Spleen (tissue), 7 donors: ENCODE data around the gene RARG.

ENCODE experiments used
- CTCF ChIP-seq, 11 experiments: fragments of 200-600 bp in 7 of 11; fragments of 450-650 bp in 4 of 11; sonication (generic) in 4 of 11; IDR thresholded peaks in 8 of 11; conservative IDR thresholded peaks in 3 of 11; 1 replicate in 7 of 11; 2 replicates in 4 of 11; pipeline versions ENCODE4 v1.4.0 to v1.8.0; 2016 to 2021; ENCODE audit warnings: antibody characterized with exemption in 11 of 11, inconsistent platforms in 4 of 11, mild to moderate bottlenecking in 1 of 11
- POLR2A ChIP-seq, 3 donors: fragments of 450-650 bp; IDR thresholded peaks; one replicate each; pipeline ENCODE4 v1.5.1; 2017; ENCODE audit warnings: antibody characterized with exemption in 3 of 3, mild to moderate bottlenecking in 1 of 3
- POLR2AphosphoS5 ChIP-seq, 3 donors: sonication (generic); formaldehyde crosslinking; IDR thresholded peaks; one replicate each; pipeline ENCODE4 v1.5.1; 2017; ENCODE audit warnings: antibody characterized with exemption in 3 of 3
- donor health status: DM: no; HTN: no; CAD: no; lungs with moderate emphysema.
- donor health status: DM: no; HTN: no; CAD: no.
- donor health status: DM: no; HTN: no; CAD: no.

DNA sequence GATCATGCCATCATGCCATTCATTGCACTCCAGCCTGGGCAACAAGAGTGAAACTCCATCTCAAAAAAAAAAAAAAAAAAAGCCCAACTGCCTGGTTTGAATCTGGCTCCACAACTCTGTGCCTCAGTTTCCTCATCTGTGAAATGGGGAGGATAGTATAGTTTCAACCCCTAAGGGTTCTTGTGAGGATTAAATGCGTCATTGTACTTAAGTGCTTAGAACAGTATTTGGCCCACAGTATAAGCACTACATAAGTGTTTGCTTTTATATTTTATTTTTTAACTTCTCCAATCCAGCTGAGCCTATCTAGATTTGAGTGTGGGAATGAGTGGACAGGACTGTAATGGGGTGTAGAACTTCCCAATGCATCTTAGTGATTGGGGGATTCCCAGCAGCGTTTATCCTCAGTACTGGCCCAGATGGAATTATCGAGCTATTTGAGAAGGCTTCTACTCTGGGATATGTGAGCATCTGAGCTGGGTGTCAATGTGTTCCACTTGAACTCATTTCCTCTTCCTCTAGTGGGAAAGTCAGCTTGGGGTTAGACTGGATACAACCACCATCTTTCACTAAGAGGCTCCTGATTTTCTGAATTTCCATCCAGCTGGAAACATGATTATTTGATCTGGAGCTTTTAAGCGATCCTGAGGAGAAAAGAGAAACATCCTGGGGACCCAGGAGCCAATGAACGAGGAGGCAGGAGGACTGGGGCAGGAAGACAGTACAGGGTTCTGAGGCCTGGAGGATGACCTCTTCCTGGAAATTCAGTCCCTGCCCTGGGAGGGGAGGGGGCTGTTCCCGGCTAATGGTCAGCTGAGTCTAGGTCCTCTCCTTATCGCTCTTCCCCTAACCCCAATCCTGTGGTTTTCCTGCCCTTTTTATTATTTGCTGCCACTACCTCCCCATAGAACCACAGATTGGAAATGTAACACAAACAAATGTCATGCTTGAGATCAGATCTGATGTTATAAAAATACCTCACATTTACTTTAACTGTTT, 26.8 kb upstream of the RARG start:
- TF ChIP-seq CTCF (IDR thresholded peaks at IDR 0.05 in 8 of 11, conservative IDR thresholded peaks at IDR 0.05 in 3 of 11) (no peak), POLR2A (IDR thresholded peaks at IDR 0.05) (no peak), POLR2AphosphoS5 (IDR thresholded peaks at IDR 0.05) (no peak)
